ENCODE measurements around the gene ITPR1. TPM values are rescaled to one million over a fixed set of nuclear protein-coding genes. Genes with fewer than 3 reads are reported as not detected.

The ITPR1 gene
- total RNA-seq, 4 donors from 2014 or later: 9.5 to 24.1 (median 17.5) TPM

DNA sequence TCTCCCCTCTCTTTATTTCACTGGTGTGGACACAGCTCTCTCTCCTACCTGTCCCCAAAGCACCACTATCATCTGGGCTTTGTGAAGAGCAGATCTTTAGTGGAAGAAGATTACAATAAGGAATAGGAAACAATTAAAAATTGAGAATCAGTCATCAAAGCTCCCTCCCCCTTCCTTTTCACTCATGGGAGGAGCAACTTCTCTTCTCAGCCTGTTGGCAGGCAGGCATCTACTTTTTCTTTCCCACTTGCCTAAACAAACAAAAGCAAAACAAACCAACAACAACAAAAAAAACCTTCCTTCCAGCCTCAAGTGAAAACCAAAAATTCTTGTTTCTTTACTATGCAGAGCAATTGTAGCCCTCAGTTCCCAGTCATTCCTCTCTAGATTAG lies 360.6 kb downstream of the ITPR1 start:
- intact Hi-C loops (cut with DNase I; ENCODE audit: low total_unique reads): no loop called here
- H3K4me3 ChIP-seq (ENCODE audit: low read depth, poor library complexity, severe bottlenecking): no peak overlapping the region
- TF ChIP-seq, protein P1, sequence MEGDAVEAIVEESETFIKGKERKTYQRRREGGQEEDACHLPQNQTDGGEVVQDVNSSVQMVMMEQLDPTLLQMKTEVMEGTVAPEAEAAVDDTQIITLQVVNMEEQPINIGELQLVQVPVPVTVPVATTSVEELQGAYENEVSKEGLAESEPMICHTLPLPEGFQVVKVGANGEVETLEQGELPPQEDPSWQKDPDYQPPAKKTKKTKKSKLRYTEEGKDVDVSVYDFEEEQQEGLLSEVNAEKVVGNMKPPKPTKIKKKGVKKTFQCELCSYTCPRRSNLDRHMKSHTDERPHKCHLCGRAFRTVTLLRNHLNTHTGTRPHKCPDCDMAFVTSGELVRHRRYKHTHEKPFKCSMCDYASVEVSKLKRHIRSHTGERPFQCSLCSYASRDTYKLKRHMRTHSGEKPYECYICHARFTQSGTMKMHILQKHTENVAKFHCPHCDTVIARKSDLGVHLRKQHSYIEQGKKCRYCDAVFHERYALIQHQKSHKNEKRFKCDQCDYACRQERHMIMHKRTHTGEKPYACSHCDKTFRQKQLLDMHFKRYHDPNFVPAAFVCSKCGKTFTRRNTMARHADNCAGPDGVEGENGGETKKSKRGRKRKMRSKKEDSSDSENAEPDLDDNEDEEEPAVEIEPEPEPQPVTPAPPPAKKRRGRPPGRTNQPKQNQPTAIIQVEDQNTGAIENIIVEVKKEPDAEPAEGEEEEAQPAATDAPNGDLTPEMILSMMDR (IDR thresholded peaks at IDR 0.05): no peak
- DNase-seq (ENCODE audit: low spot score in 2 of 2): no peak

DNA sequence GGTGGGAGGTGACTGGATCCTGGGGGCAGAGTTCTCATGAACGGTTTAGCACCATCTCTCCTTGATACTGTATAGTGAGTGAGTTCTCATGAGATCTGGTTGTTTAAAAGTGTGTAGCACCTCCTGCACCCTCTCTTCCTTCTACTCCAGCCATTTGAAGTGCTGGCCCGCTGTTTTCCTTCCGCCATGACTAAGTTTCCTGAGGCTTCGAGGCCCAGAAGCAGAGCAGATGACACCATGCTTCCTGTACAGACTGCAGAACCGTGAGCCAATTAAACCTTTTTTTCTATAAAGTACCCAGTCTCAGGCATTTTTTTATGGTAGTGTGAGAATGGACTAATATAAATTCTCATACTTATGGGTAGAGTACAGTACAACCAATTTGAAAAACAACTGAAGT lies 362.5 kb downstream of the ITPR1 start:
- no peak for DNase-seq (ENCODE audit: low spot score in 2 of 2)
- intact Hi-C loops (cut with DNase I; ENCODE audit: low total_unique reads): no loop called here
- no peak overlapping the region for H3K4me3 ChIP-seq (ENCODE audit: low read depth, poor library complexity, severe bottlenecking)
- 80 to 86% methylated on average over 5 of the region's 5 CpGs for WGBS, 2 donors
- TF ChIP-seq, protein P1 (IDR thresholded peaks at IDR 0.05): no peak
- no peak for TF ChIP-seq POLR2A (IDR thresholded peaks at IDR 0.05)

DNA sequence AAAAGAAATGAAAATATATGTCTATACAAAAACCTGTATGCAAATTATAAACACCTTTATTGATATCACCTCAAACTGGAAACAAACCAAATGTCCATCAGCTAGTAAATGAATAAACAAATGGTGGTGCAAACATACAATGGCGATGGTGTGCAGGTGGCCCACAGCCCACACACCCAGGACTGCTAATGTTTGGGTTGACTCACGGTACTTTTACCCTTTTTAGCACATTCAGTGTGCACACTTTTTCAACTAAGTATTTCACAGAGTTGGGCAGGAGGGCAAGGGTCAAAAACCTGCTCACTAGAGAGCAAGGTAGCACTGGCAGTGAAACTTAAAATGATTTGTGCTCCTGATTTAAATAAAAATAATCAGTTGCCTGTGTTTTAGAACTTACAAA lies 363.0 kb downstream of the ITPR1 start:
- intact Hi-C loops (cut with DNase I; ENCODE audit: low total_unique reads): no loop called here
- H3K4me3 ChIP-seq (ENCODE audit: low read depth, poor library complexity, severe bottlenecking): no peak overlapping the region
- no peak for DNase-seq (ENCODE audit: low spot score in 2 of 2)
- TF ChIP-seq, protein P1 (IDR thresholded peaks at IDR 0.05): no peak
- TF ChIP-seq POLR2A (IDR thresholded peaks at IDR 0.05): no peak
- 45 to 48% methylated on average over 2 of the region's 2 CpGs for WGBS, 2 donors

DNA sequence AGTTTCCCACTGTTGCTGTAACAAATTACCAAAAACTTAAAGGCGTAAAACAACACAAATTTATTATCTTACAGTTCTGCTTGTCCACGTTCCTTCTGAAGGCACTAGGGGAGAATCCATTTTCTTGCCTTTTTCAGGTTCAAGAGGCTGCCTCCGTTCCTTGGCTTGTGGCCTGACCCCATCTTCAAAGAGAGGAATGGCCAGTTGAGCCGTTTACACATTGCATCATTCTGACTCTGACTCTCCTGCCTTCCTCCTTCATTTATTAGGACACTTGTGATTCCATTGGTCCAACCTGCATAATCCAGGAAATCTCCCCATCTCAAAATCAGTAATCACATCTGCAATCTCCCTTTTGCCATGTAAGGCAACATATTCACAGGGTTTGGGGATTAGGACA lies 363.4 kb downstream of the ITPR1 start:
- WGBS, 2 donors: 83 to 87% methylated on average over 4 of the region's 4 CpGs
- DNase-seq (ENCODE audit: low spot score in 2 of 2): no peak
- intact Hi-C loops (cut with DNase I; ENCODE audit: low total_unique reads): no loop called here
- no peak for TF ChIP-seq POLR2A (IDR thresholded peaks at IDR 0.05)
- TF ChIP-seq, protein P1 (IDR thresholded peaks at IDR 0.05): no peak
- H3K4me3 ChIP-seq (ENCODE audit: low read depth, poor library complexity, severe bottlenecking): no peak overlapping the region

DNA sequence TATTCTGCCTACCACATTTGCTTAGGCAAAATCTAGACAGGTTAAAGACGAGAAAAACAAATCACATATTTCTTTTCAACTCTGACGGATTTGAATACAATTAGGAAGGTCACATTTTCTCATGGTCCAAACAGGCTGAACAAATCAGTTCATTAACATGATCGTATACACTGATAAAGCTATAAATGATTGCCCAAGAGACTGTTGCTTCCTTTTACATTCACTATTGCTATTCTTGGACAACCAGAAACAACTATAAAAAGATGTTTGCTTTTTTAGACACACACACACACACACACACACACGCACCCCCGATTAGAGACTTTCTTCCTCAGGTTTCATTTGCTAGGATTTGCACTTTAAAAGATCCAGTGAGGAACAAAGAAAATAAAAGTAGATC lies 363.8 kb downstream of the ITPR1 start:
- no peak overlapping the region for H3K4me3 ChIP-seq (ENCODE audit: low read depth, poor library complexity, severe bottlenecking)
- no peak for DNase-seq (ENCODE audit: low spot score in 2 of 2)
- TF ChIP-seq, protein P1 (IDR thresholded peaks at IDR 0.05): no peak
- TF ChIP-seq POLR2A (IDR thresholded peaks at IDR 0.05): no peak
- intact Hi-C loops (cut with DNase I; ENCODE audit: low total_unique reads): no loop called here
- 68 to 74% methylated on average over 5 of the region's 5 CpGs for WGBS, 2 donors

DNA sequence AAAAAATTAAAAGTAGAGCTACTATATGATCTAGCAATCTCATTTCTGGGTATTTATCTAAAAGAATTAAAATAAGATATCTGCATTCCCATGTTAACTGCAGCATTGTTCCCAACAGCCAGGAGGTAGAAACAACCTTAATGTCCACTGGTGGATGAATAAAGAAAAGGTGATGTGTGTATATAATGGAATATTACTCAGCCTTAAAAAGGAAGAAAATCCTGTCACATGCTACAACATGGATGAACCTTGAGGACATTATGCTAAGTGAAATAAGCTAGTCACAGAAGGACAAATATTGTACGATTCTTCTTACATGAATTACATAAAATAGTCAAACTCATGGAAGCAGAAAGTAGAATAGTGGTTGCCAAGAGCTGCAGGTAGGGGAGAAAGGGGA lies 366.6 kb downstream of the ITPR1 start:
- no peak for TF ChIP-seq POLR2A (IDR thresholded peaks at IDR 0.05)
- TF ChIP-seq, protein P1 (IDR thresholded peaks at IDR 0.05): no peak
- intact Hi-C loops (cut with DNase I; ENCODE audit: low total_unique reads): no loop called here
- WGBS, 2 donors: 97 to 100% methylated on average over 1 of the region's 1 CpG
- no peak overlapping the region for H3K4me3 ChIP-seq (ENCODE audit: low read depth, poor library complexity, severe bottlenecking)
- DNase-seq (ENCODE audit: low spot score in 2 of 2): no peak
